HG02642 (cell line): Measurements from ENCODE around the gene ZFYVE26.

Experiments
- ATAC-seq: cut with Tn5 transposase; IDR thresholded peaks from one replicate; pipeline ENCODE4 v1.9.1; 2021; ENCODE audit warnings: mild to moderate bottlenecking; ENCODE audit not compliant: unreplicated experiment, poor library complexity

Gene ZFYVE26

GRCh38 chr14:67817750-67818438, 1.5 kb upstream of the ZFYVE26 start:
- no peak for ATAC-seq

GRCh38 chr14:67815573-67816225, 691 bp downstream of the ZFYVE26 start:
- no peak for ATAC-seq

- ATAC-seq: no peak
These were observed 1.6 kb downstream of the ZFYVE26 start for GRCh38 chr14:67814821-67815220.

- ATAC-seq: no peak
These were observed 10.1 kb downstream of the ZFYVE26 start for GRCh38 chr14:67806246-67806645.

GRCh38 chr14:67800743-67801142, 15.6 kb downstream of the ZFYVE26 start:
- no peak for ATAC-seq

GRCh38 chr14:67798731-67799130, 17.7 kb downstream of the ZFYVE26 start:
- no peak for ATAC-seq

- no peak for ATAC-seq
These were observed 28.7 kb downstream of the ZFYVE26 start for GRCh38 chr14:67787673-67788072.

GRCh38 chr14:67785270-67786109, 30.9 kb downstream of the ZFYVE26 start:
- no peak for ATAC-seq

- no peak for ATAC-seq
These were observed 32.1 kb downstream of the ZFYVE26 start for GRCh38 chr14:67784244-67784823.

GRCh38 chr14:67782090-67782489, 34.3 kb downstream of the ZFYVE26 start:
- no peak for ATAC-seq

GRCh38 chr14:67778792-67779191, 37.6 kb downstream of the ZFYVE26 start:
- no peak for ATAC-seq

GRCh38 chr14:67776653-67777322, 39.6 kb downstream of the ZFYVE26 start:
- ATAC-seq: no peak

GRCh38 chr14:67773844-67774377, 42.5 kb downstream of the ZFYVE26 start:
- ATAC-seq: no peak

GRCh38 chr14:67768219-67768618, 48.2 kb downstream of the ZFYVE26 start:
- ATAC-seq: no peak

- ATAC-seq: no peak
These were observed 50.2 kb downstream of the ZFYVE26 start for GRCh38 chr14:67766035-67766680.

GRCh38 chr14:67765192-67765834, 51.1 kb downstream of the ZFYVE26 start:
- no peak for ATAC-seq

GRCh38 chr14:67764496-67764895, 51.9 kb downstream of the ZFYVE26 start:
- no peak for ATAC-seq

GRCh38 chr14:67763158-67763822, 53.1 kb downstream of the ZFYVE26 start:
- no peak for ATAC-seq

- no peak for ATAC-seq
These were observed 54.3 kb downstream of the ZFYVE26 start for GRCh38 chr14:67762051-67762450.
